GM18526 (cell line): ENCODE results near the gene SMAD6.

Source experiments
- POLR2A ChIP-seq: IDR thresholded peaks from 3 replicates; pipeline ENCODE4 v1.6.1; 2011; ENCODE audit not compliant: insufficient read length; ENCODE audit errors: extremely low read depth

SMAD6 gene

DNA sequence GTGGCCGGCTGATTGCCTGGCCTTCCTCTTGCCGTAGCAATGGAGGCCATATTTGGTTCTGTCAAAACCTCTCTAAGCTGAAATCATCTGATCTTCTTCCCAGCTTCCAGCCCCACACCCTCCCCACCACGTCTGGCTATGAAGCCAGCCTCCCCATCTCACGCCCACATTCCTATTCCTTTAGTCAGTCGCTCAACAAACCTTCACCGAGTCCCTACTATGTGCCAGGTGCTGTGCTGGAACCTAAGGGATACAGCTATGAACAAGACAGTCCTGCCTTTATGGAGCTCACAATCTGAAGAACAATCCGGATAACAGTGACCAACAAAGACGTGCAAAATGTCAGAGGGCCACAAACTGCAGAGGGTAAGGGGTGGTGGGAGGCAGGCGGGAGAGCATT, 31.9 kb upstream of the SMAD6 start:
- TF ChIP-seq POLR2A, result no peak

DNA sequence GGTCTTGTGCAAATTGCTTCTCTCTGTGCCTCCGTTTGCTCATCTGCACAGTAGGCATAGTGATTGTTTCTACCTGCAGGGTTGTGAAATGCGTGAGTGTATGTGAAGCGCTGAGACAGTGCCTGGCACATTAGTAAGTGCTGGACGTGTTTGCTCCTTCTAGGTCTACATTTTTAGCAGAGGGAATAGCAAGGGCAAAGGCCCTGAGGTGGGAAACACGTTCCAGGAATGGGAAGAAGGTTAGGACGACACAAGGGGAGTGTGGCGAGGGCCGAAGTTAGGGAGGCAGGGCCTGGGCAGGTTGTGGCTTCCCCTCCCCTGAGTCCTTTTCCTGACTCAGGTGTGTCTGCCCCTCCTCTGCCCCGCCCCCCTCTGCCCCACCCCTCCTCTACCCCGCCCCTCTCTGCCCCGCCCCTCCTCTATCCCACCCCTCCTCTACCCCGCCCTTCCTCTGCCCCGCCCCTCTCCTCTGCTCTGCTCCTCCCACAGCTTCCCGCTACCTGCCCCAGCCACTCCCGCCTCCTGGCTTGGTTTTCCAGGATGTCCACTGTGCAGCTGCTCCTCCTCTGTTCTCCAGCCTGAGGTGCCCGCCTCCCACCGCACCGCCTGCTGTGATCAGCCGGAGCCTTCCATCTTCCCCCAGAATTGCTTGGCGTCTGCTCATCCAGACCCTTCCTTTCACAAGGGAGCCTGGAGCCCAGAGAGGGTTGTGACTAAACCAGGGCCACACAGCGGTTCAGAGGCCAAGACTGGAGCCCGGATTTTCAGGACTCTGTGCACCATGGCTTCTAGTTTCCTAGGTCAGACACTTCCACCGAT, 31.1 kb upstream of the SMAD6 start:
- TF ChIP-seq POLR2A, result no peak

DNA sequence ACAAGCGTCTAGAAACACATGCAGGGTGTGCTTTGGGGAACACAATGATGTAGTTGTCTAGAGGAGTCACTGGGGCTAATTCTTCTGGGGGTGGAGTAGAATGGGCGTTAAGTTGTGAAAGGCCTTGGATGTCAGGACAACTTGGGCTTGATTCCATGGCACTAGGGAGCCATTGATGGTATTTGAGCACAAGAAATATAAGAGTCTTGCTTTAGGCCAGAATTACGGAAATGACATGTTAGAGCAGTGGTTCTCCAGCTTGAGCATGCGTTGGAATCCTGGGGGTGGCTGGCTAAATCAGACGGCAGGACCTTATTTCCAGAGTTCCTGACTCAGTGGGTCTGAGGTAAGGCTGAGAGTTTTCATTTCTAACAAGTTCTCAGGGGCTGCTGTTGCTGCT, 29.2 kb upstream of the SMAD6 start:
- no peak for TF ChIP-seq POLR2A

DNA sequence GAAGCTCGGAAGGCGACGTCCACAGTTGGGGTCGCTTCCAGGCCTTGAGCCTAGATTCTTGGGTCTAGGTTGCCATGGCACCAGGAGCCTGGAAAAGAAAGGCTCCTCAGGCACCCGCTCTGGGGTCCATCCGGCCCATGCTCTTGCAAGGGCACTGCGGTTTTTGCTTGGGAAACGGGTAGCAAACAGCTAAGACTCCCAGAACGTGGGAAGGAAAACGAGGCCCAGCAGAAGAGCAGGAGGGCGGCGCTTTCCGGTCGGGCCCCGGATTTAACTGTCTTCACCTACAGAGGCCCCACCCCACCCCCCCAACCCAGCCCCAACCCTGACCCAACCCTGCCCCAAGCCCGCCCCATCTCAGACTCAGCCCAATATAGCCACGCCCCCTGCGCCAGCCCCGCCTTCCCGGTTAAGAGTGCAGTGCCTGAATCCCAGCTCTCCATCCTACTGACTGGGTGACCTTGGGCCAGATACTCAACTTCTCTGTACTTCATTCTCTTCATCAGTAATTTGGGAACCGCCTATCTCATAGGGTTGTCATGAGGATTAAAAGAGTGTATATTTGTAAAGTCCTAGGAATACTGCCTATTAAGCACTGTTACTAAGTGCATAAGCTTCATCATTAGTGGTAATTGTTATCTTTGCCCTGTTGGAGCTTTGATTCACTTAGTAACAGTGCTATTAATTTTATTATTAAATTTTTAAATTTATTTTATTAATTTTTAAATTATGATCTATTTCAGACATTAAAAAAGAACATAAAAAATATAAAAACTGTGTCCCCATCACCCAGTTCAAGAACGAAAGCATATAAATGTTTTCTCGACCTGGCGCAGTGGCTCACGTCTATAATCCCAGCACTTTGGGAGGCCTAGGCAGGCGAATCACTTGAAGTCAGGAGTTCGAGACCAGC, 28.4 kb upstream of the SMAD6 start:
- TF ChIP-seq POLR2A, result no peak

DNA sequence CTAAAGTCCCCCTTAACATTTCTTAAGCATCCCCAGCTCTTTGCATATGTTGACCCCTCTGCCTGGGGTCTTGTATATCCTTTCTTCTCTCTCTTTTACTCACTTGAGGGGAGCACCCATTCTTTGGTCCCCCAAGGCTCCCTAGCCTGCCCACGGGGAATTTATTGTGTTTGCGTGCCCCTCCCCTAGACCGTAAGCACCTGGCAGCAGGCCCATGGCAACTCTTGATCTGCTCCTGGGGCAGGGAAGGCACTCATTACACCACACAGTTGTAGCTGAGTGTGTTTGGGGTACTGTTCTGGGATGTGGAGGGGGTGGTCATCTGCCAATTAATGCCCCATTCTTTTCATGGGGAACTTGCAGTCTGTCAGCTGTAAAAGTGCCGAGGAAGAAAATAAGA, 27.3 kb upstream of the SMAD6 start:
- no peak for TF ChIP-seq POLR2A

DNA sequence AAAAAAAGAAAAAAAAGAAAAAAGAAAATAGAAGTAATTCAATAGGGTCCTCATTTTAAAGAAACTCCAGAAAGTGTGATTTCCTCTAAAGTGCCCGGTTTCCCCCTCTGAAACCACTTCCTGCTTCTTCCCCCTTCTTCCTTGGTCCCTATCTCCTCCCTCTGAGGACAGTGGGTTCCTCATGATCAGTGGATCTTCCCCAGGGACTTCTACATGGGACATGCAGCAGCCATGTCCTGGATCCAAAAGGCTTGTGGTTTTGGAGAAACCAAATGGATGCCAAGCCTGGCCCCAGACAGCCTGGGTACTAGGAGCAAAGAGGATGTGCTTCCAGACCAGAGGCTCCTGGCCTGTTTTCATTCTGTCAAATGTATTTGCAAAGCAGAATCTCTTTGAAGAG, 26.6 kb upstream of the SMAD6 start:
- TF ChIP-seq POLR2A, result no peak

DNA sequence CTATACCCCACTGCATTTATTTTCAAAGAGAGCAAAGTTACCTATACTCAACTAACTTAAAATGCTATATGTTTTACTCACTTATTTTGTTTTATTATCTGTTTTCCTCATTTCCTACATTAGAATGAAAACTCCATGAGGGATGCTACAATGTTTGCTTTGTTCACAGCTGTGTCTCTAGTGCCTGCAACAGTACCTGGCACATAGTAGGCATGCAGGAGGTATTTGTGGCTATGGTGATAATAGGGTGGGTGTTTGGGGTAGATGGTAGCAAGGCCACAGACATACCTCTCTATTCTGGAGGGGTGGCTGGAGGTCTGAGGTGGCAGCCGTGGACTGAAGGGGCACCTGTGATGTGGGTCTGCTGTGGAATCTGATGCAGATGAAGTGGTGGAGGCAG, 24.7 kb upstream of the SMAD6 start:
- no peak for TF ChIP-seq POLR2A

DNA sequence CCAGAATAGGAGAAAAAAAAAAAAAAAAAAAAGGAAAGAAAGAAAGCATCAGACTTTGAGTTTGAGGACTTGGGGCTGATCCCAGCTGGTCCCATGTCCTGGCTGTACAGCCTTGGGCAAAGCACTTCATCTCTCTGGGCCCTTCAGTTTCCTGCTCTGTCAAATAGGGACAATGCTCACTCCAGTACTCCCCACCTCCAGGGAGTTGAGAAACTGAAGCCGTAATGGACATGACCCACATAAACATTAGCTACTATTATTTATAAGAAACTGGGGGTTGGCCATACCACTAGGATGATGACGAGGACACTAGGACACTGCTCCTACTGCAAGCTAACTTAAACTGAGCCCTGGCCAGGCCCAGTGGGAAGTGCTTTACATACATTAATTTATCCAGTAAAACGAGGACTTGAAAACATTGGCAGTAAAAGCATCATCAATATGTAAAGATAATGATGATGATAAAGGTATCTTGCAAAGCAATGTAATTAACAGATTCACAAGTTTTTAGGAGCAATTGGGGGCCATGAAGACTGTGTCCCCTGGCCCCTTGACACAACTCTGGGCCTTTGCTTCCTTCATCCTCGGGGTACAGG, 22.9 kb upstream of the SMAD6 start:
- no peak for TF ChIP-seq POLR2A

DNA sequence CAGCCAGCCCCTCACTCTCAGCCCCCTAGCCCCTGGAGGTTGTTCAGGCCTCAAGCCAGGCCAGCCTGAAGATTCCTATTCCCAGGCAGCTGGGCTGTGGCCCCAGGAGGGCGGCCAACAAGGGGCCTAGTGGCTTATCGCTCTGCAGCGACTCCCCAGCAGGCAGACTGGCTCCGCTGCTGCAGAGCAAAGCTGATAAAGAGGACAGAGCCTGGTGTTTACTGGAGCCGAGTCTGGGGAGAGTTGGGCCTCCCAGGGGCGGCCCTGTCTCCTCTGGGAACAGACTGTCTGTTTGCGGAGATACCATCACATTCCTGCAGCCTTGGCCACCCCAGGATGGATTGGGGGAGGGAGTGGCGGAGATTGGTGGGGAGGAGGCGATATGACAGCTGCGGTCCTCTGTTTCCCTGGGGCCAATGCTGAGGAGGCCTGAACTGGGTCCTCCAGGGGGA, 22.4 kb upstream of the SMAD6 start:
- no peak for TF ChIP-seq POLR2A

DNA sequence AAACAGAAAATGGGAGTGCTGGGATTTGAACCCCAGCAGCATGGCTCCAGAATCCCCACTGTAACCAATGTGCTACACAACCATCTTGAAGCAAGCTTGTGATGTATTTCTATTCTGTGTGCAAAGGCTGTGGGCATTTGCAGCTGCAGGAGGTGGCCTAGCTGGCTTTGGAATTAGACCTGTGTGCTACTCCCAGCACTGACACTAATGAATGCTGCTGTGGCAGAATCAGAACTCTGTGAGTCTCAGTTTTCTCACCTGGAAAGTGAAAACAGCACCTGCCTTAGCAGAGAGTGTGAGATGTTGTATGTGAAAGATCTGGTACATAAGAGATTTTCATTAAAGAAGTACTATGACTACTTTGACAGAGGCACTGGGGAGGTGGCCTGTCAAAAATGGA, 21.5 kb upstream of the SMAD6 start:
- TF ChIP-seq POLR2A, result no peak

DNA sequence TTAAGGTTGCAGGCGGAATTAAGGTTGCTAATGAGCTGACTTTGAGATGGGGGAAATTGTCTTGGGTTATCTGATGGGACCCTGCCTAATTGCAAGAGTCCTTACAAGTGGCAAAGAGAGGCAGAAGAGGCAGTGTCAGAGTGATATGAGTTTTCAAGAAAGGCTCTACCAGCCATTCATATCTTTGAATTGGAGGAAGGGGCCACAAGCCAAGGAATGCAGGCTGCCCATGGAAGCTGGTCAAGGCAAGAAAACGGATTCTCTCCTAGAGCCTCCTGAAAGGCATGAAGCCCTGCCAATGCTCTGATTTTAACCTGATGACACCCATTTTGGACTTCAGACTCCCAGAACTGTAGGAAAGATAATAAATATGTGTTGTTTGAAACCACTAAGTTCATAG, 20.6 kb upstream of the SMAD6 start:
- no peak for TF ChIP-seq POLR2A

DNA sequence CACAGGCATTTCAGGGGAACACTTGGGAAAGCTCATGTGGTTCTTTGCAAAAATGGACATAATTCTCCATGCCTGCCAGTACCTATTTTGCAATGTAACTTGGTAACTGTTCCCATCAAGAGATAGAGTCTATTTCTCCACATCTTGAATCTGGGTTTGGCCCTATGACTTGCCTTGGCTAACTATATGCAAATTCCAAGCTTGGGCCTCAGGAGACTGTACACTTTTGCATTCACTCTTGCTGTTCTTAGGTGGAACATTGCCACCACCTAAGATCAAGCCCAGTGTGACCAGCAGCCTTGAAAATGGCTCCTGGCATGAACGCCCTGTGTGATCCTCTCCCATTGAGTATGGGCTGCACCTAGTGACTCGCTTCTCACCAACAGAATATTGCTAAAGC, 19.8 kb upstream of the SMAD6 start:
- TF ChIP-seq POLR2A, result no peak

DNA sequence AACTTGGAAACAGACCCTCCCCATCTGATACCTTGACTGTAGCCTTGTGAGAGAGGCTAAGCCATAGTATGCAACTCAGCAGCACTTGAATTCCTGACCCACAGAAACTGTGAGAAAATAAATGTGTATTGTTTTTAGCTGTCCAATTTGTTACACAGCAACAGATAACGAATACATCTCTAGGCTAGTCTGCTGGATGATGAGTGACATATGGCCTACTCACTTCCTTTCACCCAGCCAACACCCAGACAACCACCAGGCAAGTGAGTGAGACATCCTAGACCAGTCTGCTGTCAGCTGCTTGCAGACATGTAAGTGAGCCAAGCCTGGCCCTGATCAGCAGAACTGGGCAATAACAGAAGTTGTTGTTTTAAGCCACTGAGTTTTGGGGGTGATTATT, 19.2 kb upstream of the SMAD6 start:
- no peak for TF ChIP-seq POLR2A

DNA sequence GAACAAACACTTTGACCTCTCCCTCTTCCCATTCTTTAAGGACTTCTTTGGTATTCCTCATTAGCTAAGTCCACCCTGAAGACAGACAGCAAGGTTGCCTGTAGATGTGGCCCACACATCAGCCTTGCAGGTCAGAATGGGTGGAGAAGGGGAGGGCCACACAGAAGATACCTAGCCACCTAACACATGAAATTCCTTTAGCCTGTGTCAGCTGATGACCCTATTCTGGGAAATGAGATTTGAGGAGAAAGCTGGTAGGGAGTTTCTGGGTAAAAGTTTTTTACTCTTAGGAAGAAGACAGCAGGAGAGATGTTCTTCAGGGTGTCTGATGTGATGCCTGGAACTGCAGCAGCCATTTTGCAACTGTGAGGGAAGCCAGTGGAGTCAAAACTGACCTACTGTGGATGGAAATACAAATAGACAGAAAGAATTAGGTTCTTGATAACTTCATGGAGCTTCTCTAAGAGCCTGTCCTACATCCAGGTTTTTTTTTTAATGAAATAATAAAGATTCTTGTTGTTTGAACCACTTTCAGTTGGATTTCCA, 17.8 kb upstream of the SMAD6 start:
- no peak for TF ChIP-seq POLR2A

DNA sequence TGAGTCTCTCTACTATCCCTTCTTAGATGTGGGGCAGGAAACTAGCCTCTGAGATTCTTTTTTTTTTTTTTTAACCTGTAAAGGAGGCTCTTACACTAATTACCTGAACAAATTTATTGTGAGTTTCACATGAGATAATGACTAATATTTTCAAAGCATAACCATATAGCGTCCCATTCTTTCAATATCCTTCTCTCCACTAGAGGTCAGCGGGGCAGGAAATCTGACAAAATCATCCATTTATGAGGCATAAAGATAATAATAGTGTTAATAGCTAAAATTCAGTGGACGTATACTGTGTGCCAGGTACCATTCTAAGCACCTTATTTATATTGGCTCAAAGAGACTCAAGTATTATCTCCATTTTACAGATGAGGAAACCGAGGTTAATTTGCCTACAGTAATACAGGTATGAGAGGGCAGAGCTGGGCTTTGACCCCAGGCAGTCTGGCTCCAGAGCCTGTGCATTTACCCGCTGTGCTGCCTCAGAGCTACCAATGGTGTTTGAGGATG, 16.3 kb upstream of the SMAD6 start:
- TF ChIP-seq POLR2A, result no peak
